Measurements from ENCODE around the gene NODAL.

Gene NODAL

DNA sequence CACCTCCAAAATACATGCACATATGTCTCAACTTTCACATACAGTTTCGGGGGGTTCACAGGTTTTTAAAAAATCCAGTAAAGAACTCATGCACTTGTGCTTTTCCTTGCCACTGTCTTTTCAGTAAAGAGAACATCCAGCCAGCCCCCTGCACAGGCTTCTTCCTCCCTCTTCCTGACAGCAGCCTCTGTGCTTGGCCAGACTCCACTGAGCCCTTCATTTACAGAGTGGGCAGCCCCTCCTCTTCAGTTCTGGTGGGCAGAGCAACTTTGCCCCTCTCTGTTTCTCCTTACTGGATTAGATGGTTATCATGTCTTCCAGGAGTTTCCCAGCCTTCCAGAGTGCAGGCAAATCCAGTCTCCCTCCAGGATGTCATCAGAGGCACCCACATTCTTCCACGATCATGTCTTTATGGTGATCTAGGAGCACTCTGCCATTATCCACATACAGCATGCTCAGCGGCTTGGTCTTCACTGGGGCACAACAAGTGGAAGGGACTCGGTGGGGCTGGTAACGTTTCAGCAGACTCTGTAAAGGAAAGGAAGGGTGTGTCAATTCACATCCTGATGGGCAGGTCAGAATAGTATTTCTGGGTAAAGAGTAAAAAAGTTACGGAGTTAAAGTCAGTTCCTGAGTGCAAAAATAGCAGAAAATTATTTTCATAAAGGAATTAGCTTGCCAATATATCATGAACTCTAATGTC lies 8.8 kb downstream of the NODAL start:
- DNase-seq (ENCODE audit: low spot score) = no peak

DNA sequence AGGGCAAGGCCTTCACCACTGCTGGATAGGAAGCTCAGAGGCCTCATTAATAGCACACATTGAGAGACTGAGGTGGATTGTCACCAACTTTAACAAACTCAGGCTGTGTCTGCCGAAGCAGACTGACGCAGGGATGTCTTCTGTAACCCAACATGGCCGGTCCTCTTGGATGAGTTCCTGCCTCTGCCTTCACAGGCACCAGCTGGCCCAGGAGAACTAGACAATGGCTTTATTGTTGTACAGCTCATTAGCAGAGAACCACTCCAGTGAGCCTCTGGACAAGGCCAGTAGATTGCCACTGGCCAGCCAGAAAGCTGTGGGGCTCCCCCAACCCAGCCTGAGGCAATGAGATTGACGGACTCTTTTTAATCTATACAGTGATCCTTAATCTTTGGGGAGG lies 9.4 kb downstream of the NODAL start:
- DNase-seq (ENCODE audit: low spot score) = no peak

GRCh38 chr10:70430493-70431445 lies 10.7 kb downstream of the NODAL start:
- DNase-seq (ENCODE audit: low spot score) = peak; percentile 54

GRCh38 chr10:70426823-70427222 lies 14.7 kb downstream of the NODAL start:
- no peak for DNase-seq (ENCODE audit: low spot score)

- no peak for DNase-seq (ENCODE audit: low spot score)
Measured at GRCh38 chr10:70425096-70425495, 16.4 kb downstream of the NODAL start.

DNA sequence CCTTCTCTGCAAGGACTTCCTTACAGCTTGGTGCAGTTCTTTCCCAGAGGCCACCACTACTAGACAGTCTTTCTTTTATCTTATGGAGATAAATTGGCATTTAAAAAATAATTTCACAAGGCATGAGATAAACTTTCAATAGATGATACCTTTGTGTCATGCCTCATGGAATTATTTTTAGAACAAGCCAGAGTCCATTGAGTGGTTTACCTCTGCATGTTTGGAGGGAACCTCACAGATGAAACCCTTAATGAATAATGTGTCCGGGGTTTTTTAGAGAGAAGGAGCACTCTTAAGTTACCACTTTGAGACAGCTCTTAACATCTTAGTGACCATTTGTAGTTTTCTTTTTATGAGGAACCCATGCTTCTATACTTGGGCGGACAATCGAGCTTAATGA lies 17.2 kb downstream of the NODAL start:
- no peak for DNase-seq (ENCODE audit: low spot score)

DNA sequence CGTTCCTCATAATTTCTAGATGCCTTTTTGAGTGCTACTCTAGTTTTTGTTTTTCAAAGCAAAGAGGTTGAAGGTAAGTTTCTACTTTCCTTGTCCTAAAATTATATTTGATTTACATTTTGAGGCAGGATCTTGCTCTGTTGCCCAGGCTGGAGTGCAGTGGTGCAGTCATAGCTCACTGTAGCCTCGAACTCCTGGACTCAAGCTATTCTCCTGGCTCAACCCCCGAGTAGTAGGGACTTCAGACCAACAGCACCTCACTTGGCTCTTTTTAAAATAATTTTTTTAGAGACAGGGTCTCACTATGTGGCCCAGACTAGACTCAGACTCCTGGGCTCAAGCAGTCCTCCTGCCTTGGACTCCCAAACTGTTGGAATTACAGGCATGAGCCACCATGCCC lies 22.8 kb downstream of the NODAL start:
- DNase-seq (ENCODE audit: low spot score) = no peak

DNA sequence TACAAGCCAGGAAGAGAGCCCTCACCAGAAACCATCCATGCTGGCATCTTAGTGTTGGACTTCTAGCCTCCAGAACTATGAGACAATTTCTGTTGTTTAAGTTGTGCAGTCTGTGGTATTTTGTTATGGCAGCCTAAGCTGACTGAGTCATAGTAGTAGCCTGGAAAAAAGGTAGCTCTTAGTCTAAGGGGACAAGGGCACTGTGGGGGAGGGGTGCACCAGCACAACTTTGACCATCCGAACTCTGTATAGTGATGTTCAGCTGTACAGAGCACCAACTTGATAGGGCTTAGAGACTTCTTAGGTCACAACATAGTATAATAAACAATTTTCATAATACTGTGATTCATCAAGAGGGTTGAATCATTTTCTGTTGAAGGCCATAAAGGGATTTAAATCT lies 23.3 kb downstream of the NODAL start:
- DNase-seq (ENCODE audit: low spot score) = no peak

GRCh38 chr10:70417568-70417967 lies 23.9 kb downstream of the NODAL start:
- no peak for DNase-seq (ENCODE audit: low spot score)

DNA sequence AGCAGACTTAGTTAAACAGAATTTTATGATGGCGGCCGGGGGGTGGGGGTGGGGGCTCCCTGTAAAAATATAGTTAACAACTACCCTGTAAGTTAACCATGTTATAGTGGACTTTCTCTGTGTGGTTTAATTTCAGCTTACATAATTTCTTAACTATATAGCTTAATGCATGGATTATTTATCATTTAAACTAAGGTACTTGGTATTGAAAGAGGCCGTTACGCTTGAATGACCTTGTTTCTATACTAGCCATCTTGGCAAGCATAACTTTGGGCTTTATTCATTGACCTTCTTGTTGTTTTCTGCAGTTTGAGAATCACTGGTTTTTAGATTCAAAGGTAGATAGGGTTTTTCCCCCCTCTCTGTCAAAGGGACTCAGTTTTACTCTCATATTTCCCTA lies 29.1 kb downstream of the NODAL start:
- no peak for DNase-seq (ENCODE audit: low spot score)

DNA sequence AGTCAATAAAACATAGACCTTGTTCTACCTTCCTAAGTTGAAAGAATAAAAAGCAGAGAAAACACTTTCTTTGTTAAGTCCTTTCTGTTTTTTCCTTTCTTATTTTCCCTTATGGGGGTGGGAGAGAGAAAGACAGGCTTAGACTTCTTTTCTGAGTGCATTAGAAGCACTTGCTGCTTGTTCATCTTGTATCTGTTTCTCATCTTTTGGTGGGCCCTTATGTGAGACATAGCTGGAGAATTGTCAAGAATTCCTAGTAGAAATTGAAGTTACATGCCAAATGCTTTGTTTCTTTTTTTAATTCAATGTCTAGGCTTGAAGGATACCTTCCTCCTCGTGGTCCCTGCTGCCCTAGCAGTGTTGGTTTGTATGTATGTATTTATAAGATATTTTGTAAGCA lies 30.9 kb downstream of the NODAL start:
- no peak for DNase-seq (ENCODE audit: low spot score)

- DNase-seq (ENCODE audit: low spot score) = no peak
Measured at GRCh38 chr10:70409772-70410171, 31.7 kb downstream of the NODAL start.

- DNase-seq (ENCODE audit: low spot score) = peak; percentile 83
Measured at GRCh38 chr10:70405037-70405824, 36.2 kb downstream of the NODAL start.

GRCh38 chr10:70404787-70405036 lies 36.8 kb downstream of the NODAL start:
- peak; percentile 48 for DNase-seq (ENCODE audit: low spot score)

DNA sequence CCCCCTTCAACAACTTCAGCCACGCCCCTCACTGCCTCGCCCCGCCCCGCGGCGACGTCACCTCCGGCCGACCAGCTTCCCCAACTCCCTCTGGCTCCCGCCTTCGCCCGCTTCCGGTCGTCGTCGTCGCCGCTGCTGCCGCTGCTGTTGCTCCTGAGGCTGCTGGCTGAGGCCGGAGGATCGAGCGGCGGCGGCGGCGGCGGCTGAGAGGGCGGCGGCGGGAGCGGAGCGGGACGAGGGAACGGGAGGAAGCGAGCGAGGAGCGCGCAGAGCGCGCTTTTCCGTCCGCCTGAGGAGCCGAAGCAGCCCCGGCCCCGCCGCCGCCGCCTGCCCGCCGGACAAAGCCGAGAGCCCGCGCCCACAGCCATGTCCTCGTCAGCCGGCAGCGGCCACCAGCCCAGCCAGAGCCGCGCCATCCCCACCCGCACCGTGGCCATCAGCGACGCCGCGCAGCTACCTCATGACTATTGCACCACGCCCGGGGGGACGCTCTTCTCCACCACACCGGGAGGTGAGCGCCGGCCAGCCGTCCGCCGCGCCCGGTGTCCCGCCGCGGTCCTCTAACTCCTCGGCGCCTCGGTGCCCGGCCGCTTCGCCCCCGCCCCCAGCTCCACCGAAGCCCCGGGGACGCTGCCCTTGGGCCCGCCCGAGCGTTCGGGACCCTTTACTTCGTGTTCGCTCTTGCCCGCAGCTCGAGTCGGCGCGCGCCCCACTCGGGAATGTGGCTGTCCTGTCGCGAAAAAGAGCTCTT lies 37.3 kb downstream of the NODAL start, which contains the start of gene EIF4EBP2:
Gene EIF4EBP2, plus strand, starts transcription at position 110 of the 751 bp plus-strand sequence. Its CDS starts 257 bp downstream, at position 367.
- peak; percentile 98 for DNase-seq (ENCODE audit: low spot score)

DNA sequence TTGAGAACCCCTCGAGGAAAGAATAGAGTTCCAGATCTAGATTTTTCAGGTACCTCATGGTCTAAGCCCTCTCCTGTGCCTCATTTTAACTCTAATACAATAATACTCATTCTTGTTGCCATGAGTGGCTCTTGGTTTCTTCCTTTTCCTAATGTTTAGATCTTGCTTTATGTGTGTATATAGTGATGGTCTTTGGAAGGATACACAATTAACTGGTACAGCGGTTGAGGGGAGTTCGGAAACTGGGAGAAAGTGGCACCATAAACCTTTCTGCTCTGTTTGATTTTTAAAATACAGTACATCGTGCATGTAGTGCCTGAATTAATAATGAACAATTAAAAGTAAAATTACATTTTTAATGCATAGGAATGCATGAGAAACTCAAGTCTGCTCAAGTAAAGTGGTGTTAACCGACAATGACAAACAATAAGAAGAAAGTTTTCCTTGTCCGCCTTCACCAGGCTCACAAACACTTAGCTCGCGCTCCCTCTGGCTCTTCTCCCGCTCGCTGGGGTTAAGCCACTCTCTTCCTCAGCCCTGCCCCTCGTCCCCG lies 37.9 kb downstream of the NODAL start:
- DNase-seq (ENCODE audit: low spot score) = no peak

DNA sequence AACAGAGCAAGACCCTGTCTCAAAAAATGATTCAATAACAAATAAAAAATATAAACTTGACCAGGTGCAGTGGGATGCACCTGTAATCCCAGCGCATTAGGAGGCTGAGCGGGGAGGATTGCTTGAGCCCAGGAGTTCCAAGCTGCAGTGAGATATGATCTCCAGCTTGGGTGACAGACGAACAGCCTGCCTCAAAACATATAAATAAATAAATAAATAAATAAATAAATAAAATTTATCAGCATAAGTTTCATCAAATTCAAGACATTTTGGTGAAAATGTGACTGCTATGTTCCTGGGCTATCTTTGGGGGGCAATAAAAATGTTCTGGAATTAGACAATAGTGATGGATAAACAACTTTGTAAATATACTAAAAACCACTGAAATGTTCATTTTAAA lies 42.3 kb downstream of the NODAL start:
- DNase-seq (ENCODE audit: low spot score) = no peak

GRCh38 chr10:70396140-70396539 lies 45.3 kb downstream of the NODAL start:
- no peak for DNase-seq (ENCODE audit: low spot score)

GRCh38 chr10:70391654-70392053 lies 49.8 kb downstream of the NODAL start:
- no peak for DNase-seq (ENCODE audit: low spot score)

Data from cerebellar cortex (tissue), 1 donor.